Measurements from ENCODE around the gene JAK3.
"Not testable (repeated sequence)": the region's sequence is repeated elsewhere in the genome, so short reads cannot be mapped to it uniquely, and the experiment has no call there.

Gene JAK3

GRCh38 chr19:17803264-17803896 lies 44.4 kb downstream of the JAK3 start:
- no peak for DNase-seq (ENCODE audit: low read depth in 2 of 2)

GRCh38 chr19:17802137-17802858 lies 45.5 kb downstream of the JAK3 start:
- no peak for DNase-seq (ENCODE audit: low read depth in 2 of 2)

- not testable (repeated sequence) for DNase-seq (ENCODE audit: low read depth in 2 of 2)
Observed at GRCh38 chr19:17798599-17798998, 49.2 kb downstream of the JAK3 start.

GRCh38 chr19:17797424-17798201 lies 50.2 kb downstream of the JAK3 start:
- DNase-seq (ENCODE audit: low read depth in 2 of 2), result no peak

- DNase-seq (ENCODE audit: low read depth in 2 of 2), result no peak
Observed at GRCh38 chr19:17796838-17797423, 50.9 kb downstream of the JAK3 start.

- DNase-seq (ENCODE audit: low read depth in 2 of 2), result no peak
Observed at GRCh38 chr19:17796013-17796837, 51.6 kb downstream of the JAK3 start.

- DNase-seq (ENCODE audit: low read depth in 2 of 2), result no peak
Observed at GRCh38 chr19:17795495-17795856, 52.3 kb downstream of the JAK3 start.

GRCh38 chr19:17794731-17795494 lies 52.9 kb downstream of the JAK3 start, which contains the start of gene B3GNT3:
Gene B3GNT3, plus strand, starts transcription at chr19:17795138. Its CDS starts 12,670 bp downstream, at chr19:17807808.
- no peak for DNase-seq (ENCODE audit: low read depth in 2 of 2)

- no peak for DNase-seq (ENCODE audit: low read depth in 2 of 2)
Observed at GRCh38 chr19:17794412-17794730, 53.4 kb downstream of the JAK3 start.

- no peak for DNase-seq (ENCODE audit: low read depth in 2 of 2)
Observed at GRCh38 chr19:17790059-17790780, 57.6 kb downstream of the JAK3 start.

GRCh38 chr19:17788632-17789031 lies 59.1 kb downstream of the JAK3 start:
- no peak for DNase-seq (ENCODE audit: low read depth in 2 of 2)

GRCh38 chr19:17787274-17787913 lies 60.4 kb downstream of the JAK3 start:
- DNase-seq (ENCODE audit: low read depth in 2 of 2), result no peak

GRCh38 chr19:17784201-17785008 lies 63.4 kb downstream of the JAK3 start:
- peak in 1 of 2 experiments; percentile 18 for DNase-seq (ENCODE audit: low read depth in 2 of 2)

GRCh38 chr19:17783721-17784120 lies 64.1 kb downstream of the JAK3 start:
- not testable (repeated sequence) for DNase-seq (ENCODE audit: low read depth in 2 of 2)

GRCh38 chr19:17780781-17781180 lies 67.0 kb downstream of the JAK3 start:
- DNase-seq (ENCODE audit: low read depth in 2 of 2), result no peak

- peak in 1 of 2 experiments; percentile 8 for DNase-seq (ENCODE audit: low read depth in 2 of 2)
Observed at GRCh38 chr19:17778968-17779929, 68.5 kb downstream of the JAK3 start.

GRCh38 chr19:17778251-17778967 lies 69.4 kb downstream of the JAK3 start:
- DNase-seq (ENCODE audit: low read depth in 2 of 2), result no peak
